ENCODE results near the gene YPEL5. TPM values are rescaled to one million over a fixed set of nuclear protein-coding genes. Genes with fewer than 3 reads are reported as not detected.

The YPEL5 gene
- polyA plus RNA-seq, 1 of the 3 experiments (the other 2 are of a cell fraction): 60.5 TPM

DNA sequence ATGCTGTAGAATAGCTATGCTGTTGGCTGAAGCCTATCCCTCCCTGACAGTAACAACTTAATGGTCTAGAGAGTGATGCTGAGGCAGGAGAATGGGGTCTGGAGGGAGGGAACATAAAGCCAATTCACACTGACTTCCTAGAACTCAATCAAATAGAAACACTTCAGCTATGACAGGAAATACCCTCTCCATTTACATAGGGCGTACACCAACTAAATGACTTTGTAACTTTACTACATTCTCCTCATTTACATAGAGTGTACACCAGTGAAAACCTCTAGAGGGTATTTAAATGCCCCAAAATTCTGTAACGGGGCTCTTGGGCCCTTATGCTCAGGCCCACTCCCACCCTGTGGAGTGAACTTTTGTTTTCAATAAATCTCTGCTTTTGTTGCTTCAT lies 41.5 kb downstream of the YPEL5 start:
- no peak overlapping the region for H3K4me3 ChIP-seq (ENCODE audit: low read depth in 2 of 2, low read length in 1 of 2)
- no peak overlapping the region for H2AFZ ChIP-seq (ENCODE audit: low read depth)
- H3K4me1 ChIP-seq (ENCODE audit: control insufficient read depth in 1 of 2, insufficient read depth in 2 of 2, low read depth in 1 of 2, low read length in 1 of 2): no peaks in the 10 kb centered on the region
- no peak overlapping the region for H3K27ac ChIP-seq (ENCODE audit: low read depth in 2 of 2, low read length in 1 of 2)
- H4K20me1 ChIP-seq (ENCODE audit: insufficient read depth): no peaks in the 10 kb centered on the region
- ChIA-PET POLR2A (no interaction called here), CTCF (interaction anchor here (1.4 to 4.1 kb wide), 4 partner anchors 20 to 523 kb away, joined by 4 to 15 read pairs (median 8); no protein-coding TSS in a partner anchor)
- TF ChIP-seq, protein P1, sequence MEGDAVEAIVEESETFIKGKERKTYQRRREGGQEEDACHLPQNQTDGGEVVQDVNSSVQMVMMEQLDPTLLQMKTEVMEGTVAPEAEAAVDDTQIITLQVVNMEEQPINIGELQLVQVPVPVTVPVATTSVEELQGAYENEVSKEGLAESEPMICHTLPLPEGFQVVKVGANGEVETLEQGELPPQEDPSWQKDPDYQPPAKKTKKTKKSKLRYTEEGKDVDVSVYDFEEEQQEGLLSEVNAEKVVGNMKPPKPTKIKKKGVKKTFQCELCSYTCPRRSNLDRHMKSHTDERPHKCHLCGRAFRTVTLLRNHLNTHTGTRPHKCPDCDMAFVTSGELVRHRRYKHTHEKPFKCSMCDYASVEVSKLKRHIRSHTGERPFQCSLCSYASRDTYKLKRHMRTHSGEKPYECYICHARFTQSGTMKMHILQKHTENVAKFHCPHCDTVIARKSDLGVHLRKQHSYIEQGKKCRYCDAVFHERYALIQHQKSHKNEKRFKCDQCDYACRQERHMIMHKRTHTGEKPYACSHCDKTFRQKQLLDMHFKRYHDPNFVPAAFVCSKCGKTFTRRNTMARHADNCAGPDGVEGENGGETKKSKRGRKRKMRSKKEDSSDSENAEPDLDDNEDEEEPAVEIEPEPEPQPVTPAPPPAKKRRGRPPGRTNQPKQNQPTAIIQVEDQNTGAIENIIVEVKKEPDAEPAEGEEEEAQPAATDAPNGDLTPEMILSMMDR (IDR thresholded peaks at IDR 0.05): no peak
- TF ChIP-seq SIN3A (IDR thresholded peaks at IDR 0.05; ENCODE audit: borderline replicate concordance, low read depth, low read length) (no peak), ELF1 (IDR thresholded peaks at IDR 0.05) (no peak)
- no peak overlapping the region for H3K4me2 ChIP-seq
- no peak overlapping the region for H3K9ac ChIP-seq
- no peaks in the 10 kb centered on the region for H3K9me3 ChIP-seq
- peaks cover 12% of the 10 kb centered on the region; the same call in 1 of the 2 replicates for H3K27me3 ChIP-seq (ENCODE audit: insufficient read depth)
- no peak for DNase-seq
- no peaks in the 10 kb centered on the region for H3K79me2 ChIP-seq (ENCODE audit: insufficient read depth)
- WGBS (ENCODE audit: low lambda C conversion rate): 41% methylated on average over 2 of the region's 2 CpGs
- H3K36me3 ChIP-seq (replicated peaks in 1 of 2; ENCODE audit: control insufficient read depth in 1 of 2, insufficient read depth in 2 of 2, low read length in 1 of 2): no peaks in the 10 kb centered on the region
- H3F3A ChIP-seq (replicated peaks; ENCODE audit: insufficient read depth): no peaks in the 10 kb centered on the region
- no peaks in the 10 kb centered on the region for H3K9me2 ChIP-seq

DNA sequence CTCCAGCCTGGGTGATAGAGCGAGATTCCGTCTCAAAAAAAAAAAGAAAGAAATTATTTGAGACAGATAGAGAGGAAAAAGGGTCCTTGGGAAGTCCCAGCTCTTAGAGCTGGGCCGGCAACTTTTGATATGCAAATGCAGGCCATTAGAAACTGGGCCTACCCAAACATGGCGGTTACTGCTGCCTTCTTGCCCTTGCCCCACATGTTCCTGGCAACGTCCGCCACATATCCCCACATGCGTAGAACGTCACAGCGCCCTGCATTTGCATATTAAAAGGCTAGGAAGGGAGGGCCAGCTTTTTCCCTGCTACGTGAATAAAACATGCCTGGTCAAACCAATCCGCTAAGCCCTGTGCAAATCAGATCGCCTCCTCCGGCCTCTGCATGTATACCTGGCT lies 43.8 kb downstream of the YPEL5 start:
- Histone ChIP-seq H3K4me1 (ENCODE audit: control insufficient read depth in 1 of 2, insufficient read depth in 2 of 2, low read depth in 1 of 2, low read length in 1 of 2) (peaks cover 0 to 4% of the 10 kb centered on the region in 2 experiments; a peak in 1 of 4 replicates), H3K4me2 (no peak overlapping the region), H3K27ac (ENCODE audit: low read depth in 2 of 2, low read length in 1 of 2) (no peak overlapping the region), H3K27me3 (ENCODE audit: insufficient read depth) (peaks cover 3% of the 10 kb centered on the region; the same call in 1 of the 2 replicates), H3K9me3 (no peaks in the 10 kb centered on the region), H4K20me1 (ENCODE audit: insufficient read depth) (no peaks in the 10 kb centered on the region), H3K79me2 (ENCODE audit: insufficient read depth) (no peaks in the 10 kb centered on the region), H3F3A (replicated peaks; ENCODE audit: insufficient read depth) (no peaks in the 10 kb centered on the region), H3K36me3 (replicated peaks in 1 of 2; ENCODE audit: control insufficient read depth in 1 of 2, insufficient read depth in 2 of 2, low read length in 1 of 2) (no peaks in the 10 kb centered on the region), H3K9me2 (no peaks in the 10 kb centered on the region), H3K4me3 (ENCODE audit: low read depth in 2 of 2, low read length in 1 of 2) (no peak overlapping the region), H2AFZ (ENCODE audit: low read depth) (no peak overlapping the region), H3K9ac (no peak overlapping the region)
- ChIA-PET CTCF (interaction anchor here (0.9 to 4.1 kb wide), 2 partner anchors 18 to 26 kb away, joined by 3 to 15 read pairs; no protein-coding TSS in a partner anchor), POLR2A (interaction anchor here (1.0 kb wide), 1 partner anchor 26 kb away, joined by 3 read pairs; no protein-coding TSS in a partner anchor)
- DNase-seq: no peak
- TF ChIP-seq RXRA (IDR thresholded peaks at IDR 0.05; ENCODE audit: borderline replicate concordance, low read depth): no peak
- TF ChIP-seq TAF1 (IDR thresholded peaks at IDR 0.05; ENCODE audit: borderline replicate concordance, low read depth, low read length): no peak
- no peak for TF ChIP-seq TCF12 (IDR thresholded peaks at IDR 0.05)
- no peak for TF ChIP-seq RAD21 (IDR thresholded peaks at IDR 0.05; ENCODE audit: low read length)
- no peak for TF ChIP-seq RFX5 (IDR thresholded peaks at IDR 0.05; ENCODE audit: low read length)
- TF ChIP-seq ELF1 (IDR thresholded peaks at IDR 0.05): no peak
- TF ChIP-seq, protein P2, sequence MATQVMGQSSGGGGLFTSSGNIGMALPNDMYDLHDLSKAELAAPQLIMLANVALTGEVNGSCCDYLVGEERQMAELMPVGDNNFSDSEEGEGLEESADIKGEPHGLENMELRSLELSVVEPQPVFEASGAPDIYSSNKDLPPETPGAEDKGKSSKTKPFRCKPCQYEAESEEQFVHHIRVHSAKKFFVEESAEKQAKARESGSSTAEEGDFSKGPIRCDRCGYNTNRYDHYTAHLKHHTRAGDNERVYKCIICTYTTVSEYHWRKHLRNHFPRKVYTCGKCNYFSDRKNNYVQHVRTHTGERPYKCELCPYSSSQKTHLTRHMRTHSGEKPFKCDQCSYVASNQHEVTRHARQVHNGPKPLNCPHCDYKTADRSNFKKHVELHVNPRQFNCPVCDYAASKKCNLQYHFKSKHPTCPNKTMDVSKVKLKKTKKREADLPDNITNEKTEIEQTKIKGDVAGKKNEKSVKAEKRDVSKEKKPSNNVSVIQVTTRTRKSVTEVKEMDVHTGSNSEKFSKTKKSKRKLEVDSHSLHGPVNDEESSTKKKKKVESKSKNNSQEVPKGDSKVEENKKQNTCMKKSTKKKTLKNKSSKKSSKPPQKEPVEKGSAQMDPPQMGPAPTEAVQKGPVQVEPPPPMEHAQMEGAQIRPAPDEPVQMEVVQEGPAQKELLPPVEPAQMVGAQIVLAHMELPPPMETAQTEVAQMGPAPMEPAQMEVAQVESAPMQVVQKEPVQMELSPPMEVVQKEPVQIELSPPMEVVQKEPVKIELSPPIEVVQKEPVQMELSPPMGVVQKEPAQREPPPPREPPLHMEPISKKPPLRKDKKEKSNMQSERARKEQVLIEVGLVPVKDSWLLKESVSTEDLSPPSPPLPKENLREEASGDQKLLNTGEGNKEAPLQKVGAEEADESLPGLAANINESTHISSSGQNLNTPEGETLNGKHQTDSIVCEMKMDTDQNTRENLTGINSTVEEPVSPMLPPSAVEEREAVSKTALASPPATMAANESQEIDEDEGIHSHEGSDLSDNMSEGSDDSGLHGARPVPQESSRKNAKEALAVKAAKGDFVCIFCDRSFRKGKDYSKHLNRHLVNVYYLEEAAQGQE (IDR thresholded peaks at IDR 0.05; ENCODE audit: low read depth, low read length): no peak
- TF ChIP-seq ZBTB33 (IDR thresholded peaks at IDR 0.05; ENCODE audit: borderline replicate concordance, low read depth): no peak
- no peak for TF ChIP-seq SMC3 (IDR thresholded peaks at IDR 0.05; ENCODE audit: low read depth, low read length)
- TF ChIP-seq EP300 (IDR thresholded peaks at IDR 0.05; ENCODE audit: borderline replicate concordance in 1 of 2, low read depth in 1 of 2, low read length in 1 of 2): no peak
- TF ChIP-seq YY1 (IDR thresholded peaks at IDR 0.05; ENCODE audit: low read depth): no peak
- WGBS (ENCODE audit: low lambda C conversion rate): 77% methylated on average over 13 of the region's 13 CpGs

Measured in SK-N-SH (cell line).